GM19023 (cell line): ENCODE measurements around the gene NOP53.
"Not testable (repeated sequence)": the region's sequence is repeated elsewhere in the genome, so short reads cannot be mapped to it uniquely, and the experiment has no call there.

Experiments used
- ATAC-seq: cut with Tn5 transposase; IDR thresholded peaks from one replicate; pipeline ENCODE4 v1.9.1; 2021; ENCODE audit warnings: mild to moderate bottlenecking, moderate library complexity; ENCODE audit not compliant: unreplicated experiment

Gene NOP53

DNA sequence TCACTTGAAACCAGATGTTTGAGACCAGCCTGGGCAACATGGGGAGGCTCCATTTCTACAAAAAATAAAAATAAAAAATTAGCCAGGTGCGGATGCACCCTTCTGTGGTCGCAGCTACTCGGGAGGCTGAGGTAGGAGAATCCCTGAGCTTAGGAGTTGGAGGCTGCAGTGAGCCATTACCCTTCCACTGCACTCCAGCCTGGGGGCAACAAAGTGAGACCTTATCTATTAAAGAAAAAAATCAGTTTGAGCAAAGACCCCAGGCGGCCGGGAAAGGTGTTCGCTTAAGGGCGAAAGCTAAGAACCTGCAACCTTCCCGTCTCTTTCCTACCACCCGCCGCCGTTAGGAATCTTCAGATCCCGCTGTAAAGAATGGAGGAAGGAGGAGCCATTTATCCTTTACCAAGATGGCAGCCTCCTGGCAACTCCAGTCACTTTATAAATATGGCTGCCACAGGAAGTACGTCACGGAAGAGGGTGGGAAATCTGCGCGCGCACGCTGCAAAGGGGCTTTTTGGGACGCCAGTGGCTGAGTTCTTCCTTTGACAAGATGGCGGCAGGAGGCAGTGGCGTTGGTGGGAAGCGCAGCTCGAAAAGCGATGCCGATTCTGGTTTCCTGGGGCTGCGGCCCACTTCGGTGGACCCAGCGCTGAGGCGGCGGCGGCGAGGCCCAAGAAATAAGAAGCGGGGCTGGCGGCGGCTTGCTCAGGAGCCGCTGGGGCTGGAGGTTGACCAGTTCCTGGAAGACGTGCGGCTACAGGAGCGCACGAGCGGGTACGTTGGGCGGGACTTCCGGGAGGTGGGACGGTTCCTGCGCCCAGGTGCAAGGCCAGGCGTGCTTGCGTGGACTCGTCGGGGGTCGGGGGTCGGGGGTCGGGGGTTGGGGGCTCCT lies at the start of gene NOP53:
NOP53 (plus strand) TSS at position 537 of the 892 bp plus-strand sequence; CDS start at position 551, 14 bp downstream.
- ATAC-seq, result peak; percentile 73

DNA sequence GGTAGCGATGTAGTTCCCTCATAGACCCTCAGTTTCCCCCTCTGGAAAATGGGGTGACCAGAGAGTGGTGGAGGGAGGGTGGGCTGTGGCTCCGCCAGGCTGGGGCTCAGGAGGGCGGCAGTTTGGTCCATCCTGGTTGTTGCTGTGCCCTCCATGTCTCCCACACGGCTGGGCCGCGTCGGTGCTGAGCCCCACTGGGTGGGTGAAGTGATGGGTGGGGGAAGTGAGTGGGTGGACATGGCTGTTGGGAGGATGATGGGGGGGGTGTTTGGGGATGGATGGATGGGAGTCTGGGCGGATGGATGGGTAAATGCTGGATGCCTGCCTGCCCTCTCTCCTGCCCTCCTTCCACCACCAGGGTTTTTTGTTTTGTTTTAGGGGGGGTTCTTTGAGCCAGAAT lies 48.7 kb upstream of the NOP53 start:
- no peak for ATAC-seq

DNA sequence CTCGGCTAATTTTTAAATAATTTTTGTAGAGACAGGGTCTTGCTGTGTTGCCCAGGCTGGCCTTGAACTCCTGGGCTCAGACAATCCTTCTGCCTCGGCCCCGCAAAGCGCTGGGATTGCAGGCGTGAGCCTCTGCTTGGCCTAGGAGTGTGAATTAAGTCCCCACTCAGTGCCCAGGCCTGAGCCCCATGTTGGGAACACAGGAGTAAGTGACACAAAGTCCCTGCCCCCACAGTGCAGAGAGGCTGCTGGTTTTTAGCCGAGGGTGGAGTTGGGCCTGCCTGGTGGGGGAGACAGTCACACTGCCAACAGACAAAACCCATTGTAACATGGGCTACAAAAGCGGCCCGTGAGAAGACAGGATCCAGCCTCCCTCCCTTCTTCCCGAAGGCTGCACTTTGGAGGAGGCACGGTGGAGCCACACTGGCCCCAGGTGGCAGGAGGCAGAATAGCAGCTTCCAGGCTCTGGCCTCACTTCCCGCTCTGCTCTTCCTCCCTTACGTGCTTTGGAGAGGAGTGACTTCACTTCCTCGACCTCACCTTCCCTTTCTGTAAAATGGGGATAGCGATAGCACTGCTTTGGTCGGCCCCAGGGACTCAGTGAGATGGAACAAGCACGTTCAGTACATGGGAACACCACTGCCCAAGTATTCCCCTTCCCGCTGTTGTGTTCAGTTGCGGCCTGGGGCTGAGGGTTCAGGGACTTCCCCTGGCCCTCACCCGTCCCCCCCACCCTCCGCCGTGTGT lies 47.3 kb upstream of the NOP53 start:
- ATAC-seq, result no peak

DNA sequence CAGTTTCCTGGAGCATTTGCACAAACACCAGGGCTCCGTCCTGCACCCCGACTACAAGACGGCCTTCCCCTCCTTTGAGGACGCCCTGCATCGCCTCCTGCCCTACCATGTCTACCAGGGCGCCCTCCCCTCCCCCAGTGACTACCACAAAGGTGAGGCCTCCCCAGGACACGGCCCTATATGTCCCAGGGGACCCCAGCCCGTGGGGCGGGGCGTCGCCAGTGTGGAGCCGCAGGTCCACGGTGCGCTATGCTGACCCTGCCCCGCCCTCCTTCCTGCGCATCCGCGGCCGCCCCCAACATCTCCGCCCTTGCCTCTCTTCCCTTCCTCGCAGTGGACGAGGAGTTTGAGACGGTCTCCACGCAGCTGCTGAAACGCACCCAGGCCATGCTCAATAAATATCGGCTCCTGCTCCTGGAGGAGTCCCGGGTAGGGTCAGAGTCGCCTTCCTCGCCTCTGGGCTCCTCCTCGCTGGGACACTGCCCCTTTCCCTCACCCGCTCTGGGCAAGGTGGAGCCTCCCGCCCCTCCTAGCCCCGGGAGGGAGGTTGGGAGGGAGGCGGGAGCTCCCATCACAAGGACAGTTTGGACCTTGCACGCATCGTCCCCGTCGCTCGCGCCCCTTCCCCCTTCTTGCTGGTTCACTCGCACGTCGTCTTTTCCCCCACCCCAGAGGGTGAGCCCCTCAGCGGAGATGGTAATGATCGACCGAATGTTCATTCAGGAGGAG lies 46.6 kb upstream of the NOP53 start:
- ATAC-seq, result no peak

DNA sequence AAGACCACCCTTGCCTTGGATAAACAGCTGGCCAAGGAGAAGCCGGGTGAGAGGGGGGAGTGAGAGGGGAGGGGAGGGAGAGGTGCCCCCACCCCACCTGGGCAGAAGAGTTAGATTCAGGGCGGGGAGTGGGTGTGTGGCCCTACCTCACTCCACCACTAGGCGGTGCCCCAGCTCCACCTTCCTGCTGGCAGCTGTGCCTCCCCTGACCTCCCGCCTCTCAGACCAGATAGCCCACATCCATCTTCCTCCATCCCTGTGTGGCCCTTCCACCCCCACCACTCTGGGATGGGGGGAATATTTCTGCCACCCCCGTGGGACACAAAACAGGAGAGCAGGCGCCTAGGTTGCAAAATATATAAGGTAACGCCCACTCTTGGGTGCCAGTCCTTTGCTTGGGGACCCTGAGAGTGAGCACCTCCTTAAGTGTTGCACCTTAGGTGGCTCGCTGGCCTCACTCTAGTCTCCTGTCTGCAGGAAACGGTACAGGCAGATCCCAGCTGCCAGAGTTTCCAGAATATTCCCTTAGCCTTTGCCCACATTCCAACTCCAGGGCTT lies 45.9 kb upstream of the NOP53 start:
- ATAC-seq, result no peak

DNA sequence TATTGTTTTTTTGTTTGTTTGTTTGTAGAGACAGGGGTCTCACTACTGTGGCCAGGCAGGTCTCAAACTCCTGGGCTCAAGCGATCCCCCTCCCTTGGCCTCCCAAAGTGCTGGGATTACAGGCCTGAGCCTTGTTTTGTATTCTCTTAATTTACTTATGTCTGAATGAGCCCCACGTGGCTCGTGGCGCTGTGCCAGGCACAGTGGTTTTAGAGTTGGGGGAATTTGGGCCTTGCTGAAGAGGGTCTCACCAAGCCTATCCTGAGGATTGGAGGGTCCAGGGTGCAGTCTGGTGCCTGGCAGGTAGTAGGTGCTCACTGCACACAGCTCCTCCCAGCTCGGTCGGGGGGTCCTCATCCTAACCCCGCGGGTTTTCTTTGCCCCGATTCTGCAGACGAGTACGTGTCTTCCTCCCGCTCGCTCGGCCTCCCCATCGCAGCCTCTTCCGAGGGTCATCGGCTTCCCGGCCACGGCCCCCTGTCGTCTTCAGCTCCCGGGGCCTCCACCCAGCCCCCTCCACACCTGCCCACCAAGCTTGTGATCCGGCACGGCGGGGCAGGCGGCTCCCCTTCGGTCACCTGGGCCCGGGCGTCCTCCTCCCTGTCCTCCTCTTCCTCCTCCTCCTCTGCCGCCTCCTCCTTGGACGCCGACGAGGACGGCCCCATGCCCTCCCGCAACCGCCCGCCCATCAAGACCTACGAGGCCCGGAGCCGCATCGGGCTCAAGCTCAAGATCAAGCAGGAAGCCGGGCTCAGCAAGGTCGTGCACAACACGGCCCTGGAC lies 44.2 kb upstream of the NOP53 start:
- no peak for ATAC-seq

DNA sequence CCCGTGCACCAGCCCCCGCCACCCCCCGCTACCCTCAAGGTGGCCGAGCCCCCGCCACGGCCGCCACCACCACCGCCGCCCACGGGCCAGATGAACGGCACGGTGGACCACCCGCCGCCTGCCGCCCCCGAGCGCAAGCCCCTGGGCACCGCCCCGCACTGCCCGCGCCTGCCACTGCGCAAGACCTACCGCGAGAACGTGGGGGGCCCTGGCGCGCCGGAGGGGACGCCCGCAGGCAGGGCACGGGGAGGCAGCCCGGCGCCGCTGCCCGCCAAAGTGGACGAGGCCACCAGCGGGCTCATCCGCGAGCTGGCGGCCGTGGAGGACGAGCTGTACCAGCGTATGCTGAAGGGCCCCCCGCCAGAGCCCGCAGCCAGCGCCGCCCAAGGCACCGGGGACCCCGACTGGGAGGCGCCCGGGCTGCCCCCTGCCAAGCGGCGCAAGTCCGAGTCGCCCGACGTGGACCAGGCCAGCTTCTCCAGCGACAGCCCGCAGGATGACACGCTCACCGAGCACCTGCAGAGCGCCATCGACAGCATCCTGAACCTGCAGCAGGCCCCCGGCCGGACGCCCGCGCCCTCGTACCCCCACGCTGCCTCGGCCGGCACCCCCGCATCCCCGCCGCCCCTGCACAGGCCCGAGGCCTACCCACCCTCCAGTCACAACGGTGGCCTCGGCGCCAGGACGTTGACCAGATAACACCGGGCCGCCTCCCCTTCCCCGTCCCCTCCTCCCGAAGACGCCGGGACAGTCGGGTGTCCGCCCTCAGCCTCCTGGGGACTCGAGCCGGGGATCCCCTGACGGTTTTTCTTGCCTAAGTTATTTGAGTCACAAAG lies 43.4 kb upstream of the NOP53 start:
- ATAC-seq, result no peak

DNA sequence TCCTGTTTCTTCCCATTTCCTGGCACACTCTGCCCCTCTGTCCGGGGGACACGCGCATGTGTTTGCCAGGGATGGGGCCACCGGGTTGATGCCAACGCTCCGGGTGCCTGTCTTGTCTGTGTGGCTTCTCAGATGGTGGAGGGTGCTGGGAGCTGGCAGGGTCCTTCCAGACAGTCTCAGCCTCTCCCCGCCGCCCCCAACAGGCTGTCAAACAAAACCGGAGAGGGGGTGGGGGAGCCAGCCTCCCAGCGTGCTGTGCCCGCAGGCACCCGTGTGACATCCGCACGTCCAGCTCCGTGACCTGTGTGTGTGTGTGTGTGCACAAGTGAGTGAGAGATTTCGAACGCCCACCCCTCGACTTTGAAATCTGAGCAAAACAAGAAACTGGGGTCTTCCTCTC lies 42.7 kb upstream of the NOP53 start:
- no peak for ATAC-seq

DNA sequence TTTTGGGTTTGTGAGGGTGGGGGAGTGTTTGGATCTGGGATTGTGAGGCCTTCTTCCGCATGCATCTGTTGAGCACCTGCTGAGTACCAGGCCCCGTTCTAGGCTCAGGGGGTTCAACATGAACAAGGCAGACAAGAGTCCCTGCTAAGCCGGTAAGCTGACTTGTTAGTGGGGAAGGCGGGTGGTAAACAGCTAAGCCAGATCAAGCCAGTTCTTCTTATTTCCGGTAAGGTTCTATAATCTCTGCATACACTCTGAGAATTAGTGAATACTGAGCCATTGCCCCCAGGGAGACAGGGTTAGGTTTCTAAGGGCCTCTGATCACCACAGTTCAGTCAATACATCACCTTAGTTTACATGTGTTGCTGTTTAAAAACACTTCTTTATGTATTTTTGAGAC lies 42.0 kb upstream of the NOP53 start:
- ATAC-seq, result no peak

DNA sequence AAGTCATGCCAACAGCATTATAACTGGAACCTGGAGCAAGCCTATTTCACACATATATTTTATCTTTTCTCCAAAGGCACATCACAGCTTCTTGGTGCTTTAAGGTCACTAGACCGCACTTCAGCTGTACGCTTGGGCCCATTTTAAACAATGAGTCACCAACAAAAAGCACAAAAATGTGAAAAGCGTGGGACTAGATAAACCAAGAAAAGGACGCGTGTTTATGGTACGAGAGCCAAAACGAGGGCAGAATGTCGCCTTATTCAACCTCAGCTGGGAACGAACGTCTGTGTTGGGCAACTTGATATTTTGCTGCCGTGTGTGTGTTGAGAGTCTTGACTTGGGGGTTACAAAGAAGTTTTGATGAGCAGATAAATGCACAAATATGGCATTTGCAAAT lies 41.3 kb upstream of the NOP53 start:
- no peak for ATAC-seq

DNA sequence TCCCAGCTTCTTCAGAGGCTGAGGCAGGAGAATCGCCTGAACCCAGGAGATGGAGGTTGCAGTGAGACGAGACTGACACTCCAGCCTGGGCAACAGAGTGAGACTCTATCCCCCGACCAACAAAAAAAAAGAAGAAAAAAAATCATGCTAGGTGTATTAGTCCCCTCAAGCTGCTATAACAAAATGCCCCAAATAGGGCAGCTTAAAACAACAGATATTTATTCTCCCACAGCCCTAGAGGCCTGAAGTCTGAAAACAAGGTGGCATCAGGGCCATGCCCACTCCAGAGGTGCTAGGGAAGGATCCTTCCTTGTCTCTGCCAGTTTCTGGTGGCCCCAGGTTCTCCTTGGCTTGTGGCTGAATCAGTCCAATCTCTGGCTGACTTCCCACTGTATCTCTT lies 40.7 kb upstream of the NOP53 start:
- ATAC-seq, result no peak

DNA sequence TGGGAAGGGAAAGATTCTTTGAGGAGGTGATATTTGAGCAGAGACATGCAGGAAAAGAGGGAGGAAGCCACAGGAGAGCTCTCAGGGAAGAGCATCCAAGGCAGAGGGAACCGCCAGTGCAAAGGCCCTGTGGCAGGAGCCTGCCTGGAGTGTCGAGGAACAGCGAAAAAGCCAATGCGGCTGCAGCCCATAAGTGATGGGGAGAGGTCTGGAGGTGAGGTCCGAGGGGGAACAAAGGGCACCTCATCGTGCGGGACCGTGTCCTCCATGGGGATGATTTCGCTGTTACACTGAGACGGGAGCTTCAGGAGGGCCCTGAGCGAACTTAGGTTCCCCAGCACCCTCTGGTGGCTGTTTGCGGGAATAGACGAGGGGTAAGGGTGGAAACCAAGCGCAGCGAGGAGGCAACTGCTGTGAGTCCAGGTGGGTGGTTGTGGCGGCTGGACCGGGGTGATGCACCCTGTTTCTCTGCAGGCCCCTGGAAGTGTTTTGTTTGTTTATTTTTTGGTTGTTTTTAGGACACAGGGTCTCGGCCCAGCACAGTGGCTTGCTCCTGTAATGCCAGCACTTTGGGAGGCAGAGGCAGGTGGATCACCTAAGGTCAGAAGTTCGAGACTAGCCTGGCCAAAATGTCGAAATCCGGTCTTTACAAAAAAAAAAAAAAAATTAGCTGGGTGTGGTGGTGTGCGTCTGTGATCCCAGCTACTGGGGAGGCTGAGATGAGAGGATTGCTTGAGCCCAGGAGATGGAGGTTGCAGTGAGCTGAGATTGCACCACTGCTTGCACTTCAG lies 38.0 kb upstream of the NOP53 start:
- no peak for ATAC-seq

DNA sequence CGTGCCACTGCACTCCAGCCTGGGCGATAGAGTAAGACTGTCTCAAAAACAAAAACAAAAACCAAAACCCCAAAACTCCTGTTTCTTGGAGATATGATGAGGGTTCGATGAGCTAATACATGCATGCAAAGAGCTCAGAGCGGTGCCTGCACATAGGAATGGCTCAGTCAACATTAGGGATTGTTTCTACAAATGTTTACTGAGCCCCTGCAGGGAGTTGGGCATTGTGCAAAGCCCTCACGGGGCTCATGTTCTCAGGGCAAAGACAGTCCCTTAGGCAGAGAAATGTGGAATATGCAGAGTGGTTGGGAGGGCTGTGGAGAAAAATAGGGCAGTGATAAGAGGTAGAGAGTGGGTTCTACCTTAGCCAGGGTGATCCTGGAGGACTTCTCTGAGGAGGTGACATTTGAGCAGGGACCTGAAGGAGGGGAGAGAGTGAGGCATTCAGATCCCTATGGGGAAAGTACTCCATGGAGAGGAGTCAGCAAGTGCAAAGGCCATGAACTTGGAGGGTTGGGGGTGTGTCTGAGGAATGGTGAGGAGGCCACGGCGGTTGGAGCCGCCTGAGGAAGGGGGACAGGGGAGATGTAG lies 33.6 kb upstream of the NOP53 start:
- ATAC-seq, result no peak

DNA sequence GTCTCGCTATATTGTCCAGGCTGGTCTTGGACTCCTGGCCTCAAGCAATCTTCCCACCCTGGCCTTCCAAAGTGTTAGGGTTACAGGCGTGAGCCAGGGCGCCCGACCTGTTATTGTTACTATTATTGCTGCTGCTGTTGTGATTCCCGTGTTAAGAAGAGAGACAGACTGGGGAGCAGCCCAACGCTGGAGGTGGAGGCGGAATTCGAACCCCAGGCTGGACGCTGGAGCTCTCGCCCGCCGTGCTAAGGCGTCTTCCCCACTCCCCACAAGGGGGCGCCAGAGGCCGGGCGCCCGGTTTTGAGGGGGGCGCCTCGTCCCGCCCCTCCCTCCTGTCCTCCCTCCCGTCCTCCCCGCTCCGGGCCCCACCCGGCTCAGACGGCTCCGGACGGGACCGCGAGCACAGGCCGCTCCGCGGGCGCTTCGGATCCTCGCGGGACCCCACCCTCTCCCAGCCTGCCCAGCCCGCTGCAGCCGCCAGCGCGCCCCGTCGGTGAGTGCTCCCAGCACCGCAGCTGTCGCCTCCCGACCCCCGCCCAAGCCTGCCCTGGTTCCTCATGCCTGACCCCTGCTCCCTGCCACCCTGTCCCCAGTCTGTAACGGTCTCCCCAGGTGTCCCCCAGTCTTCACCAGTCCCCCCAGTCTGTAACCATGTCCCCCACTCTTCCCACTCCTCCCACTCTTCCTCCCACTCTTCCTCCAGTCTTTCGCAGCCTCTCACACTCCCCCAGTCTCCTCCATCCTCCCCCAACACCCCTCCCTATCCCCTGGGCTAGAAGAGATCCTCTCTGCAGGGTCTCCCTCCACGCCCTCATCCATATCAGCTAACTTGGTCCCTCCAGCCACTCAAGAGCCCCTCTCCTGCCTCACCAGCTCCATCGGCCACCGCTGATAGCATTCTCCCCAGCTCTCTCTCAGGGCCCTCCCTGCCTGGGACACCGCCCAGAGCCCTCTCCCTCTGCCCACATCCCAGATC lies 32.0 kb upstream of the NOP53 start, which contains the start of gene EHD2:
EHD2 (plus strand) TSS at position 377 of the 976 bp plus-strand sequence. CDS start 3,191 bp downstream, outside the sequence.
- ATAC-seq, result no peak

DNA sequence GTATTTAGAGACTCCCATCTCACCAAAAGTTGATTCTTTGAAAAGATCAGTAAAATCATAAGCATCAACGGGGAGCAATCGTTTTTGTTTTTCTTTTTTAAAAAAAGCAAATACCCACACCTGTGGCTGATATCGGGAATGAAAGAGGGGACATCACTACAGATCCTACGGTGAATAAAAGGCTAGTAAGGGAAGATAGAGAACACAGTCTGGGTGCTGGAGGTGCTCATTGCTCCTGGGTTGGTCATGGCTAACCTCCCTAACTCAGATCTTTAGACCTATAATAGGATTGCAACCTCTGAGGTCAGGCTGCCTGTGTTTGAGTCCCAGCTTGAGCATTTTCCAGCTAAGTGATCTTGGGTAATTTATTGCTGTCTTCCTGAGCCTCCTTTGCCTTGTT lies 31.0 kb upstream of the NOP53 start:
- ATAC-seq, result no peak

DNA sequence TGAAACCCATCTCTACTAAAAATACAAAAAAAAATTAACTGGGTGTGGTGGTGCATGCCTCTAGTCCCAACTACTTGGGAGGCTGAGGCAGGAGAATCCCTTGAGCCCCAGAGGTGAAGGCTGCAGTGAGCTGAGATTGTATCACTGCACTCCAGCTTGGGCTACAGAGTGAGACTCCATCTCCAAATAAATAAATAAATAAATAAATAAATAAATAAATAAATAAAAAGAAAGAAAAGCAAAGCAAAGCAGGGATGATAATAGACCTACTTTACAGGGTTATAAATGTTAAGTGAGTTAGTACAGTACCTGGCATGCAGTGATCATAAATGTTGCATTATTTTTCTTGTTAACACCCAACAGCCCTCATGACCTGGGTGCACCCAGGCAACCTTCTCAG lies 30.5 kb upstream of the NOP53 start:
- ATAC-seq, result not testable (repeated sequence)
